Activated T-cell treated with anti-CD3 and anti-CD28 coated beads, Interleukin-2, amount 50 U/mL, for 4 hours (primary cell): ENCODE measurements around the gene DDHD1. TPM values are rescaled to one million over a fixed set of nuclear protein-coding genes. Genes with fewer than 3 reads are reported as not detected.

Experiments
- ATAC-seq, 2 donors: fragments of 200-7000 bp; cut with Tn5 transposase; one replicate each; pipeline ENCODE4 v1.10.0; 2021
- DNase-seq: peaks from one replicate; pipeline ENCODE4 v3.0.0-alpha.2; 2020
- H3K27me3 Mint-ChIP-seq: one replicate; pipeline ENCODE4 v1.8.0; 2021; ENCODE audit warnings: low read depth, mixed read lengths
- H3K36me3 Mint-ChIP-seq: one replicate; pipeline ENCODE4 v1.8.0; 2022; ENCODE audit warnings: mixed read lengths; ENCODE audit not compliant: insufficient read depth
- H3K4me1 Mint-ChIP-seq: one replicate; pipeline ENCODE4 v1.8.0; 2021; ENCODE audit warnings: low read depth, mixed read lengths
- H3K4me3 Mint-ChIP-seq: one replicate; pipeline ENCODE4 v1.8.0; 2021; ENCODE audit warnings: mild to moderate bottlenecking, moderate library complexity, mixed read lengths
- H3K9me3 Mint-ChIP-seq: one replicate; pipeline ENCODE4 v1.8.0; 2021; ENCODE audit warnings: mixed read lengths
- total RNA-seq, 3 donors: library from RNA; stranded (reverse); gene quantifications; one replicate each; pipeline ENCODE4 v1.2.1, GENCODE V29; 2021

The DDHD1 gene
- total RNA-seq, 3 donors from 2014 or later, result 35.7 to 36.8 (median 36.5) TPM

DNA sequence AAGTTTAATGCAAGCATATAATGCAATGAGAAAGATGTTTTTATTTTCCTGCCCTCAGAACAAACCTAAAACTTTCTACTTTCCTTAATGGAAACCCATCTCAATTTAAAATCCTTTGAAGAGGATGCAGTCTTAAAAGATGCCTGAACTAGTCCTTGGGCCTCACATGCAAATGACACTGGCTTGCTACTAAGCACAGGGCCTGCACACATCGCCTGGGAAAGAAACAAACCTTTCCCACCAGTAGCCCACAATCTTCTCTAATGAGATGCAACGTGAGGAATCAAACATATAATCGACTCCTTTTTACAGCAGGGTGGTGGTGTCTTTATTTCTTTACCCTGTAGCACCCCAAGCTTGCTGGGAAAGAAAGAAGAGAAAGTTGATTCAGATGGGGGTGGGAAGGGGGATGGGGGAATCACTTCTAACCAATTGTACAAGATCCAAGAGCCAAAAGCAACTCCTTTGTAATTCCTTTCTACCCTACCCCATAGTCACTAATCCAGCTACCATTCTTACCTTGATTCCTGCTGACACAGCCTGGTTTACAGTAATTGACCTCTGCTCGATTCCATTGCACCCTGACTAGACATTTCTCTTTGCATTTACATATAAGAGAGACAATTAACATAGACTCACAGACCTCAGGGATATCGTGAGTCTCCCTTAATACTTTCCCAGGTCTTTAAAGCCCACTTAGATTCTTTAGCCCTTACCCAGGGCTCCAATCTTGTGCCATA, 132.8 kb downstream of the DDHD1 start:
- H3K4me3 Mint-ChIP-seq, result no peak overlapping the region
- DNase-seq (no peak), ATAC-seq (no peak)
- H3K36me3 Mint-ChIP-seq, result peaks cover 5% of the 10 kb centered on the region
- H3K4me1 Mint-ChIP-seq, result no peaks in the 10 kb centered on the region
- peaks cover 3% of the 10 kb centered on the region for H3K9me3 Mint-ChIP-seq
- H3K27me3 Mint-ChIP-seq, result no peaks in the 10 kb centered on the region

DNA sequence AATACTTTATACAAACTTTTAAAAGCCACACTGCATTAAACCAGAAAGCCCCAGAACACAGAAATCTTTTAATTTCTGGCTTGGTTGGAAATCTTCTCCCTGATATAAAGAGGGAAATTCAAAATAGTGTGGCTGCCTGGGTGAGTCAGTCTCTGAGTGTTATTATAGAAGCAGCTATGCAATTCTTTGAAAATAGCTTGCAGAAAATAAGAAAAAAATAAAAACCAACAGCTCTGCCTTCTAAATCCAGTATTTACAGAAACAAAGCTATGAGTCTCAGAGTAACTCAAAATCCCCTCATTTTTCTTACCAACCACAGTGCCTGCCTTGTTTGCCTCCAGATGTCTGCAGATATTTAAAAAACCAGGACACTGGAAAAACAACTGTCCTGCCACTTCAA, 133.7 kb downstream of the DDHD1 start:
- Mint-ChIP-seq H3K36me3 (peaks cover 5% of the 10 kb centered on the region), H3K4me1 (no peaks in the 10 kb centered on the region), H3K27me3 (no peaks in the 10 kb centered on the region), H3K4me3 (no peak overlapping the region), H3K9me3 (peaks cover 3% of the 10 kb centered on the region)
- DNase-seq (no peak), ATAC-seq (no peak)

DNA sequence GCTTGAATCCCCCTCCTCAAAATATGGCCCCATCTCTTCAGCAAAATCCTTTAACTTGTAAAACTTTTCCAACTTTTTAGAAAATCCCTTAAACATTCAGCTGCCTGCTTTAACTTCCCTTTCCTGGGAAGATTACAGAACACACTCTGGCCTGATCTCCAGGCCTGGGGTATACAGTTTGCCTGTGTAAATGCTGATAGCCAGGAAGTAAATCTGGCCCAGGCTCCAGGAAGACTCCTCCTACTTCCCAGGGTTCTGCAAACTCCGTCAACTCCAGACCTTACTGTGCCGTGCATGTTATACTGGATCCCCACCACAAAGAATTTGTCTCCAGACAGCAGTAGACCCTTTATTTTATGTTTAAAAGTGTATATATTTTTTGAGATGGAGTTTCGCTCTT, 135.3 kb downstream of the DDHD1 start:
- H3K27me3 Mint-ChIP-seq, result peaks cover 5% of the 10 kb centered on the region

DNA sequence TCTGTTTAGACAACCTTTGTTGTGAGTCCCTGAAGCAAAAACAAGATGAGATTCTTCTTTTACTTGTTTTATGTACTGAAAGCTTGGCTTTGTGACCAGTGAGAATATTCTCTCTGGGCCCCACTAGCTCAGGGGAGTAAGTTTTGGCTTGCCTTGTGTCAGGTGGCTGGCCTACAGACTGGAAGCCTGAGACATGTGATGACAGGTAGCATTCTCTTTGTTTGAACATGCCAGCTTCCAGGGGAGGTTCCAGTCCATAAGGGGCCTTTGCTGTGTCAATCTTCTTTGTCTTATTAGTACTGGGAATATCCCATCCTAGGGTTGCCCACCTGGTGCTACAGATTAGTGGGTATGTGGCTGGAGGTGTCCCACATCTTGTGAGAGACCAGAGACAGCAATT, 136.2 kb downstream of the DDHD1 start:
- no peaks in the 10 kb centered on the region for H3K4me1 Mint-ChIP-seq
- DNase-seq, result no peak
- no peak overlapping the region for H3K4me3 Mint-ChIP-seq
- peaks cover 3% of the 10 kb centered on the region for H3K9me3 Mint-ChIP-seq
- no peak for ATAC-seq
- H3K27me3 Mint-ChIP-seq, result peaks cover 5% of the 10 kb centered on the region
- peaks cover 7% of the 10 kb centered on the region for H3K36me3 Mint-ChIP-seq

More for the DNA sequence above, 135.3 kb downstream of the DDHD1 start:
- H3K4me3 Mint-ChIP-seq, result no peak overlapping the region
- no peak for DNase-seq
- no peaks in the 10 kb centered on the region for H3K4me1 Mint-ChIP-seq
- no peak for ATAC-seq
- peaks cover 7% of the 10 kb centered on the region for H3K36me3 Mint-ChIP-seq
- H3K9me3 Mint-ChIP-seq, result peaks cover 3% of the 10 kb centered on the region

DNA sequence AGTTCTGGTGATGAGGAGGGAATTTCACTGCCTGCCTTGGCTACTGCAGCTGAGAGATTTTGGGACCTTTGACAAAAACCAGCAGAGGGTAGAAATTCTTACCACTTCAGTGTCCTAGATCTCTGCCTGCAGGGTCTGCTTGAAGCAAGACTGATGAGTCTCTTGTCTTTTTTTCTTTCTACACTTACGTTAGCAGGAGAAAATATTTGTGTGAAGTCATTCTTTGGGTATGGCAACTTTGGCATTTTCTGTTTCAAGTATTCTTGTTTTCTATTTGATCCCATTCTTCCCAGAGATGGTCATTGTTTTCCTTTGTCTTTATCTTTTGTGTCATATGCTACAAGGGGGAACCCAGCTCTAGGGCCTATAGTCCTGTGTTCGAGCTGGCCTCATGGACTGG, 136.6 kb downstream of the DDHD1 start:
- peaks cover 7% of the 10 kb centered on the region for H3K36me3 Mint-ChIP-seq
- ATAC-seq (no peak), DNase-seq (no peak)
- H3K4me1 Mint-ChIP-seq, result no peaks in the 10 kb centered on the region
- H3K27me3 Mint-ChIP-seq, result peaks cover 5% of the 10 kb centered on the region
- peaks cover 3% of the 10 kb centered on the region for H3K9me3 Mint-ChIP-seq
- no peak overlapping the region for H3K4me3 Mint-ChIP-seq

DNA sequence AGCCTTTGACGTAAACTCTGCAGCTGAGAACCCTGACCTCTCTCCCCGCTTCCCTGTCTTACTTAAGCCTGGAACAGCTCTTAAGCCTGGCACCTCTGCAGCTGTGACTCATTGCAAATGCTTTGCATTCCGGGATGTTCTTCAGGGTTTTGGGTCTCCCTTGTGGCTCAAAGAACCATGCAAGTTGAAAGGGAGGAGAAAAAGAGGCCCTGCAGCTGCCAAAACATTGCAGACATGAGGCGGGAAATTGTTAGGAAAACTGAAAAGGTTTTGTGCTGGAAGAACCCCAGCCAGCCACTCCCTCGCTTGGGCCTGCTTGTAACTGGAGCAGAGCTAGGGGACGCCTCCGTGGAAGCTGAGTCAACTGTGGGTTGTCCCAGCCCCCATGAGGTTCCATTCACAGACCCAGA, 142.1 kb downstream of the DDHD1 start:
- Mint-ChIP-seq H3K4me1 (no peaks in the 10 kb centered on the region), H3K9me3 (no peaks in the 10 kb centered on the region), H3K36me3 (peaks cover 3% of the 10 kb centered on the region), H3K4me3 (no peak overlapping the region), H3K27me3 (peaks cover 5% of the 10 kb centered on the region)
- ATAC-seq, result no peak
- DNase-seq, result no peak

DNA sequence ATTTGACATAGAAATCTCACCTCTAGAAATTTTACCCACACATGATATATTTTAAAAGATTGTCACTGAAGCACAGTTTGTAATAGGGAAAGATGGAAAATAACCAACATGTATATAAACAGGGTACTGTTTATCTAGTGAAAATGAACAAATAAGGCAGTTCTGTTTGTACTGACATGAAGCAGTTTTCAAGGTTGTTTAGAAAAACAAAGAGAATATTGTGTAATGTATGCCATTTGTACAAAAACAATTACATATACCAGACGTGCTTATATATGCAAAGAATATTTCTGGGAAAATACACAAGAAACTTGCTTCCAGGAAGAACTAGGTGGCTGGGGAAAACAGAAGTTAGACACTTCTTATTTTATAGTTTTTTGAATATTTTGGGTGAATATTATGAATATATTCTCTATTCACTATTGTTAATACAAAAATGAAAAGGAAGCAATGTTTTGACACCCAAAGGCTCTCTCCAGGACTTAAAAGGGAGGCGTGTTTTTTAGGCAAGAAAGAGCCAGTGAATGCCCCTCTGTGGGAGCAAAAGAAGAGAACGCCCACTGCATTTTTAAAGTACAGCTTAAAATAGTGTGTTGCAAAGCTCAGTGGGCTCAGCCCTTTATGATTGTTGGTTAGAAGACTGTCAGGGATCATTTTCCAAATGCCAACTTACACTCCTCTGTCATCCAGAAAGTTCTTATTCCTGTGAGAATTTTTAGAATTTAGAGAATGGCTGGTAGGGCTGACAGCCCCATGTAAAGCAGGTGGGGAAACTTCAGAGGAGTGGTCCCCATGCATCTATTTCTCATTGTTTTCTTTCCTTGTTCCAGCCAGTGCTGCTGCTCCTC, 142.7 kb downstream of the DDHD1 start:
- H3K9me3 Mint-ChIP-seq, result no peaks in the 10 kb centered on the region
- H3K4me3 Mint-ChIP-seq, result no peak overlapping the region

DNA sequence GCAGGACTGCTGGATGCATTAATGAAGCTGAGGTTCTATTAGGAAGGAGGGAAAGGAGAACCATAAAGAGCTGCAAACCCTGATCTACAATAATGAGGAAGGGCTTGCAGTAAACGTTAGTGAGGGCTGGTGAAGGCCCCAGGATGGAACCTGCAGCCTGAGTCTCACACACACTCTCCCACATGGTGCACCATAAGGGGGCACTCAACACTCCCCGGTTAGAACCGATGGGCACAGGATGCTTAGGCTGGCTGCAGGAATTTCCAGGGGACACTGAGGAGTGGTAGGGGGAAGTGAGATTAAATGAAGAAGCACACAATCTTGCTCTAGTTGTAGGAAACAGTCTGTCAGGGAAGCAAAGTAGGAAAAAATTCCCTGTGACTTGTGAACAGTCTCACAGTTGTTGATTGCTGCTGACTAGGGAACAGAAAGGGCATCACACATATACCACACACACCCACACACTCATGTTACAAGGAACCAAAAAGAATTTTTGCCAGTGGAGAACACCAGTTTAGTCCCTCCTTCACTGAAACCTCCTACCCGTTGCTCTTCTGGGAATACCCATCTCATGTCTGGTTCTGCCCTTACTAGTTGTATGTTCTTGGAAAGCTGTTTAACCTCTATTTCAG, 146.1 kb downstream of the DDHD1 start:
- no peak for ATAC-seq
- no peak for DNase-seq
- no peaks in the 10 kb centered on the region for H3K9me3 Mint-ChIP-seq
- no peaks in the 10 kb centered on the region for H3K4me1 Mint-ChIP-seq
- no peak overlapping the region for H3K4me3 Mint-ChIP-seq
- H3K36me3 Mint-ChIP-seq, result no peaks in the 10 kb centered on the region
- no peaks in the 10 kb centered on the region for H3K27me3 Mint-ChIP-seq

More for the DNA sequence above, 142.7 kb downstream of the DDHD1 start:
- Mint-ChIP-seq H3K4me1 (no peaks in the 10 kb centered on the region), H3K27me3 (peaks cover 5% of the 10 kb centered on the region), H3K36me3 (peaks cover 3% of the 10 kb centered on the region)
- DNase-seq (no peak), ATAC-seq (no peak)

DNA sequence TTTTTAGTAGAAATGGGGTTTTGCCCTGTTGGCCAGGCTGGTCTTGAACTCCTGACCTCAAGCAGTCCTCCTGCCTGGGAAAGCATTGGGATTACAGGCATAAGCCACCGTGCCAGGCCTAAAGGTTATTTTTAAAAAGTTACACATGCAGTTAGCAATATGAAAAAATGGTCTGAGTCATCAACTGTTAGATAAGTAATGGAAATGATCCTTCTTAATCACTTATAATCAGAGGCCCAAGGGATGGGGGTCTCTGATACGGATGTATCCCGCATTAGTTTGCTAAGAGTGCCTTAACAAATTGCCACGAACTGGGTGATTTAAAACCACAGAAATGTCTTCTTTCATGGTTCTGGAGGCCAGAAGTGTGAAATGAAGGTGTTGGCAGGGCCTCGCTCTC, 148.1 kb downstream of the DDHD1 start:
- Mint-ChIP-seq H3K9me3 (no peaks in the 10 kb centered on the region), H3K36me3 (no peaks in the 10 kb centered on the region), H3K4me1 (no peaks in the 10 kb centered on the region), H3K4me3 (no peak overlapping the region), H3K27me3 (no peaks in the 10 kb centered on the region)
- ATAC-seq (no peak), DNase-seq (no peak)

DNA sequence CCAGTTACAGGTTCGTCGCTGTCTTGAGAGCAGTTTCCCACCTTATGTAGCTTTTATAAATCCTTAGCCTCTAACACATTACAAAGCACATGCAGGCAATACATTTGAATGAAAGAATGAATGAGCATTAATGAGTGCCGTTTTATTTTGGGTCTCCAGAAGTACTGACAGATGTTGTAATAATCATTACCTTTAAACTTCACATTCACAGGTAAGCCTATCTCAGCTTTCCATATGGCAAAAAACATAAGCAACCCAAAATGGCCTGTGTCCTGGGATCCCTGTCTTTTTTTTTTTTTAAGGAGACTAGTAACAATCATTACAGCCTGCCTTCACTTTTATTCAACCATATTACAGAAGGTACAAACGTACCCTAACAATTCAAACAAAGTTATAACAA, 149.3 kb downstream of the DDHD1 start:
- Mint-ChIP-seq H3K4me3 (no peak overlapping the region), H3K27me3 (peaks cover under 1% of the 10 kb centered on the region), H3K36me3 (no peaks in the 10 kb centered on the region), H3K4me1 (no peaks in the 10 kb centered on the region), H3K9me3 (no peaks in the 10 kb centered on the region)
- no peak for ATAC-seq
- DNase-seq, result no peak

DNA sequence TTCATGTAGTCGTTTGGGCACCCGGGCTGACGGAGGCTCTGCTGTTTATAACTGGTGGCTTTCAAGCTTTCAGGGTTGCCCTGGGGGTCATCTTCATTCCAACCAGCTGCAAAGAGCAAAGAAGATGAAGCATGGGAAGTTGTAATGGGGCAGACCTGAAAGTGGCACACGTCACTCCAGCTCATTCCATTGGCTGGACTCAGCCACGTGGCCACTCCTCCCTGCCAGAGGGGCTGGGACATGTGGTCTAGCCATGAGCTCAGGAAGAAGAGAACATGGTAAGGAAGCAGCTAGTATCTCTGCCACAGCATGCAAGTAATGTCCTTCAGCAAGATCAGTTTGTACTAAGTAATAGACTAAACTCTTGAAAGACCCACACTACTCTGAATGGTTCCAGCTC, 150.5 kb downstream of the DDHD1 start:
- peaks cover 7% of the 10 kb centered on the region for H3K27me3 Mint-ChIP-seq
- H3K4me1 Mint-ChIP-seq, result no peaks in the 10 kb centered on the region
- no peaks in the 10 kb centered on the region for H3K9me3 Mint-ChIP-seq
- DNase-seq, result no peak
- no peaks in the 10 kb centered on the region for H3K36me3 Mint-ChIP-seq
- no peak overlapping the region for H3K4me3 Mint-ChIP-seq
- no peak for ATAC-seq

DNA sequence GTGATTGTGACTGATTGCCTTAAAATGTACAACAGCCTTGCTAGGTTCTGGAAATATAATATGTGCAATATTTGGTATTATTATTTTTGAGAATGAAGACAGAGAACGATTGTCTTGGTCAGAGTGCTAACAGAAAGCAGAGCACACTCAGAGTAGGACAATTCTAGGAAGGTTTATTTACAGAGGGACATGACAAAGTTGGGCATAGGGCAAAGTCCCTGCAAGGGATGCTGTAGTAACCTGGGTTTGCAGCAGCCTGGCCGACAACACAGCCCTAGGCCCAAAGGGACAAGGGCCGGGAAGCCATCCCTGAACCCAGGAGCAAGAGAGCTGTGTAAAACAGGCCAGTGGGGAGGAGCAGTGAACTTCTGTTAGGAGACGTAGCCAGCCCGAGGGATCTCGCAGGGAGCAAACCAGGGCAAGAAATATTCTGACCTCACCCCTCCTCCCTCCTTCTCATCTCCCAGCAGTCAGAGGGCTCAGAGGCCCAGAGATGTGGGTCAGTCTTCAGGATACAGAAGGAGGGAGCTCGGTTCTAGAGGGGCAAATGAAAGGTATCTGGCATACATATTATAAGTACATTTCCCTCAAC, 151.2 kb downstream of the DDHD1 start:
- Mint-ChIP-seq H3K4me1 (no peaks in the 10 kb centered on the region), H3K36me3 (no peaks in the 10 kb centered on the region), H3K4me3 (no peak overlapping the region), H3K27me3 (peaks cover 7% of the 10 kb centered on the region), H3K9me3 (no peaks in the 10 kb centered on the region)
- ATAC-seq (no peak), DNase-seq (no peak)

DNA sequence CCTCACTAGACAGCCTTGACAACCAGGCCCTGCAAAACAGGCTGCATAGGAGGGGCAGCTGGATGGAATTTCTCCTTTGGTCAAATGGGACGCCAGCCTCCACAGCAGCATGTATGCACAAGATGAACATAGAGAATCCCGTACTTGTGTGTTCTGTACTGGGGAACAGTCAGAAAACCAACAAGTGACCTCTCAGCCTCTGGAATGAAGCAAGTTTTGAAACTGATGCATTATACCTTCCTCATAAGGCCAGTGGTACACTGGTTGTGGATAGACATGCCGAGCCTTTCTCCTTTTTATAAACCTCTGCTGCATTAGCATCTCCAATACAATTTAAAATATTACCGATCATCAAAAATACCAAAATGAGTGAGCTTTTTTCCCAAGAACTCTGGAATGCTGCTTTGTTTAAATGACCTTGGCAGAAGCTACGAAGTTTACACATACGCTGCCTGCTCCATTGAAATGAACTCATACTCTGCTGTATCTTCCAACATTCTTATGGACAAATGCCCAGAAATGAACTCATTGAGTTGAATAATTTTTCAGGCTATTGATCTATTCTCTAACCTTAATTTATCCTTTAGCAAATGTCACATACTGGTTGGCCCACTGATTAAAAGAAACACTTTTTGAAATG, 154.6 kb downstream of the DDHD1 start:
- ATAC-seq (no peak), DNase-seq (no peak)
- no peaks in the 10 kb centered on the region for H3K36me3 Mint-ChIP-seq
- H3K27me3 Mint-ChIP-seq, result peaks cover 10% of the 10 kb centered on the region
- H3K4me1 Mint-ChIP-seq, result no peaks in the 10 kb centered on the region
- no peaks in the 10 kb centered on the region for H3K9me3 Mint-ChIP-seq
- no peak overlapping the region for H3K4me3 Mint-ChIP-seq

DNA sequence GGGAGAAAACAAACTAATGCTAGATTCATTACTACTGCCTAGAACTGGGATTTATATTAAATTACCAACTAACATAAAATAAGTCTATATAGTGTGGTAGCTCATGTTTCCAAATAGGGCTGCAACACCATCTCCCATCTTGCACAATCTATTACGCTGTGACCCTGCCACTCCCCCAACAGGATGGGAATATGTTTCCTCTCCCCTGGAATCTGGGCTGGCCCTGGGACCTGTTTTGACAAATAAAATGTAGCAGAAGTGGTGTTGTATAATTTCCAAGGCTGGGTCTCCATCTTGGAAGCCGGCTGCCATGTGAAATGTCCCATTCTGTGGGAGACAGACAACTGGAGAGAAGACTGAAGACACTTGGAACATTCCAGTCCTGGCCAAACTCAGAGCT, 156.6 kb downstream of the DDHD1 start:
- Mint-ChIP-seq H3K9me3 (no peaks in the 10 kb centered on the region), H3K36me3 (no peaks in the 10 kb centered on the region), H3K27me3 (peaks cover 10% of the 10 kb centered on the region), H3K4me3 (no peak overlapping the region), H3K4me1 (no peaks in the 10 kb centered on the region)
- no peak for DNase-seq
- ATAC-seq, result no peak
